Measurements from ENCODE around the gene TAF1B. TPM values are rescaled to one million over a fixed set of nuclear protein-coding genes. Genes with fewer than 3 reads are reported as not detected.

The TAF1B gene
- total RNA-seq, 1 experiment from 2014 or later, result 35.2 TPM

DNA sequence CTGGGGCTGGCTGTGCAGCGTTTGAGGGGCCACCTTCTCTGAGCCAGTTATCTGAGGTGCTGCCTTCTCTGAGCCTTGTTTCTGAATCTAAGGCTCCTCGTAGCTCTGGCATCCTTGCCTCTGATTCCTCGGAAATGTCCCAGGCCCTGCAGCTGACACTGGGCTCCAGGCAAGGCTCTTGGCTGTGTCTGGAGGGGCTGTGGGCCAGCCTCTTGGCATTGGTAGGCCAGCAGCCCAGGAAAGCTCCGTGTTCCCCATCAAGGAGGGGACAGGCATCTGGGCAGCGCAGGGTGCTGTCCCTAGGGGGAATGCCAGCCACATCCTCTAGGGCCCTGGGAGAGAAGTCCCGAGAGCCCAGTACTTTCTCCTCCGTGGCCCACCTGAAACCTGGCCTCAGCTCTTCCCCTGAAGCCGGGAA, 40.7 kb upstream of the TAF1B start:
- ATAC-seq (no peak), DNase-seq (ENCODE audit: low read depth, low spot score) (no peak)
- POLR2A ChIA-PET, result interaction anchor here (0.6 to 0.7 kb wide), 2 partner anchors 164 to 219 kb away, joined by 4 to 7 read pairs; no protein-coding TSS in a partner anchor
- H3K27ac ChIP-seq (ENCODE audit: low read length), result peak overlapping the region; percentile 26
- no peaks in the 10 kb centered on the region for H3K27me3 ChIP-seq (ENCODE audit: control insufficient read depth, insufficient read depth, low read length)
- in situ Hi-C loops (cut with HindIII; ENCODE audit: low pct_unique_long_range_greater_than_20kb, low sequenced_read_pairs) (no loop called here), intact Hi-C loops (cut with micrococcal nuclease; ENCODE audit: unreplicated experiment) (no loop called here)
- no peak overlapping the region for H3K4me3 ChIP-seq (ENCODE audit: low read depth in 2 of 2, low read length in 2 of 2)
- H3K36me3 ChIP-seq (ENCODE audit: control insufficient read depth, insufficient read depth, low read length), result no peaks in the 10 kb centered on the region
- H3K9me3 ChIP-seq (ENCODE audit: control insufficient read depth, insufficient read depth, low read depth, low read length), result no peaks in the 10 kb centered on the region
- peaks cover 36% of the 10 kb centered on the region for H3K4me1 ChIP-seq (ENCODE audit: control insufficient read depth, insufficient read depth, low read length)
- no TSS peak for BruUV-seq (replicated peaks)
- no peak for TF ChIP-seq TCF7L2 (IDR thresholded peaks at IDR 0.05; ENCODE audit: low read depth, low read length)
- TF ChIP-seq REST (IDR thresholded peaks at IDR 0.05; ENCODE audit: insufficient read depth in 1 of 2, low read depth in 2 of 2, low read length in 1 of 2), result no peak
- no peak for TF ChIP-seq SIN3A (IDR thresholded peaks at IDR 0.05; ENCODE audit: borderline replicate concordance, insufficient read depth, low read depth, low read length)
- TF ChIP-seq POLR2AphosphoS5 (IDR thresholded peaks at IDR 0.05; ENCODE audit: low read depth, low read length), result no peak
- TF ChIP-seq, protein P1, sequence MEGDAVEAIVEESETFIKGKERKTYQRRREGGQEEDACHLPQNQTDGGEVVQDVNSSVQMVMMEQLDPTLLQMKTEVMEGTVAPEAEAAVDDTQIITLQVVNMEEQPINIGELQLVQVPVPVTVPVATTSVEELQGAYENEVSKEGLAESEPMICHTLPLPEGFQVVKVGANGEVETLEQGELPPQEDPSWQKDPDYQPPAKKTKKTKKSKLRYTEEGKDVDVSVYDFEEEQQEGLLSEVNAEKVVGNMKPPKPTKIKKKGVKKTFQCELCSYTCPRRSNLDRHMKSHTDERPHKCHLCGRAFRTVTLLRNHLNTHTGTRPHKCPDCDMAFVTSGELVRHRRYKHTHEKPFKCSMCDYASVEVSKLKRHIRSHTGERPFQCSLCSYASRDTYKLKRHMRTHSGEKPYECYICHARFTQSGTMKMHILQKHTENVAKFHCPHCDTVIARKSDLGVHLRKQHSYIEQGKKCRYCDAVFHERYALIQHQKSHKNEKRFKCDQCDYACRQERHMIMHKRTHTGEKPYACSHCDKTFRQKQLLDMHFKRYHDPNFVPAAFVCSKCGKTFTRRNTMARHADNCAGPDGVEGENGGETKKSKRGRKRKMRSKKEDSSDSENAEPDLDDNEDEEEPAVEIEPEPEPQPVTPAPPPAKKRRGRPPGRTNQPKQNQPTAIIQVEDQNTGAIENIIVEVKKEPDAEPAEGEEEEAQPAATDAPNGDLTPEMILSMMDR (IDR thresholded peaks at IDR 0.05), result no peak
- CTCF ChIA-PET, result interaction anchor here (0.7 kb wide), 1 partner anchor 240 kb away, joined by 3 read pairs; no protein-coding TSS in a partner anchor

GRCh38 chr2:9803023-9803805, 40.1 kb upstream of the TAF1B start:
- POLR2A ChIA-PET, result interaction anchor here (0.6 to 0.7 kb wide), 2 partner anchors 165 to 218 kb away, joined by 4 to 7 read pairs; no protein-coding TSS in a partner anchor
- in situ Hi-C loops (cut with HindIII; ENCODE audit: low pct_unique_long_range_greater_than_20kb, low sequenced_read_pairs), result no loop called here
- DNase-seq (ENCODE audit: low read depth, low spot score) (no peak), ATAC-seq (no peak)
- Histone ChIP-seq H3K4me3 (ENCODE audit: low read depth in 2 of 2, low read length in 2 of 2) (no peak overlapping the region), H3K4me1 (ENCODE audit: control insufficient read depth, insufficient read depth, low read length) (peaks cover 33% of the 10 kb centered on the region), H3K27ac (ENCODE audit: low read length) (no peak overlapping the region), H3K27me3 (ENCODE audit: control insufficient read depth, insufficient read depth, low read length) (no peaks in the 10 kb centered on the region), H3K36me3 (ENCODE audit: control insufficient read depth, insufficient read depth, low read length) (no peaks in the 10 kb centered on the region), H3K9me3 (ENCODE audit: control insufficient read depth, insufficient read depth, low read depth, low read length) (no peaks in the 10 kb centered on the region)
- CTCF ChIA-PET, result interaction anchor here (0.6 to 0.7 kb wide), 2 partner anchors 178 to 239 kb away, joined by 3 read pairs; no protein-coding TSS in a partner anchor
- BruUV-seq (replicated peaks), result no TSS peak
- intact Hi-C loops (cut with micrococcal nuclease; ENCODE audit: unreplicated experiment), result no loop called here
- TF ChIP-seq REST (IDR thresholded peaks at IDR 0.05; ENCODE audit: insufficient read depth in 1 of 2, low read depth in 2 of 2, low read length in 1 of 2), result no peak
- TF ChIP-seq, protein P1 (IDR thresholded peaks at IDR 0.05), result no peak
- no peak for TF ChIP-seq SIN3A (IDR thresholded peaks at IDR 0.05; ENCODE audit: borderline replicate concordance, insufficient read depth, low read depth, low read length)
- no peak for TF ChIP-seq POLR2AphosphoS5 (IDR thresholded peaks at IDR 0.05; ENCODE audit: low read depth, low read length)
- no peak for TF ChIP-seq TCF7L2 (IDR thresholded peaks at IDR 0.05; ENCODE audit: low read depth, low read length)
